ENCODE measurements around the gene EDEM2. TPM values are rescaled to one million over a fixed set of nuclear protein-coding genes. Genes with fewer than 3 reads are reported as not detected.
A peak's percentile ranks its signal among the peaks of the same experiment; 100 is the strongest.

The EDEM2 gene
- total and polyA plus RNA-seq, 2 of the 4 experiments (the other 2 are of a cell fraction), result 19.0 to 27.4 TPM

DNA sequence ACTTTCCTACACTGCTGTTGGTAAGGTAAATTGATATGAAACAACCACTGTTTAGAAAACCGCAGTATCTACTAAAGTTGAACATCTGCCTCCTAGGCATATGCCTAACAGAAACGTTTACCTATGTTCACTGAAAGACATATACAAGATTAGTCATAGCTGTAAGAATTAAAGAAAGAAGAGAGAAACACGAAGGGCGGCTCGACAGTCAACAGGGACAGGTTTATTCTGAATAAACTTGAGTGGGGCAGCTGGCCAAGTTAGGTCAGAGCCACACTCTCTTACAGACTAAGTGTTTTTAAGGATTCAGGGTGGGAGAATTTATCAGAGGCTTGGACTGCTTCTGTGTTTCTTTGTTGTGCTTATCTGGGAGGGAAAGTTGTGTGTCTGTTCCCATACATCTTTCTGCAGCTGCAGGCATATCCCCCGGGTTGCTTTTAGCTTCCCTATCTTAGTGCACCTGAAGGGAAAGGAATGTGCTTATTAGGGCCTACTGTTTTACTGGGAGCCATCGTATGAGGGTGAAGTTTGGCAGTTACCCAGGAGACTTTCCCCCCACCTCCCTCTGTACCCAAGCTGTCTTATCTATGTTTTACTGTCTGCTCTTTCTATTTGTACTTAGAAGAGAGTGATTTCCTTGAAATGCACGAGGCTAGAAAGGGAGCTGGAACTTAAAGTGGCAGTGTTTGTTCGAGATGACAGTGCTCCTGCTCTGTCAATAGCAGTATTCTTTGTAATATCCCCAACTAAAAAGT is 45.2 kb upstream of the EDEM2 start:
- Histone ChIP-seq H3K9ac (ENCODE audit: low read depth, low read length) (no peak overlapping the region), H3K18ac (ENCODE audit: low read depth, low read length) (peak overlapping the region; percentile 43; the same call in 1 of the 2 replicates), H2BK120ac (ENCODE audit: low read depth, low read length) (no peak overlapping the region), H4K5ac (ENCODE audit: low read depth, low read length) (no peak overlapping the region), H3K27ac (ENCODE audit: insufficient read depth, low read length) (no peak overlapping the region), H2BK15ac (ENCODE audit: low read depth, low read length) (no peak overlapping the region), H3K9me1 (ENCODE audit: insufficient read depth, low read length) (peaks cover 3% of the 10 kb centered on the region; the same call in 1 of the 2 replicates), H3K36me3 (ENCODE audit: control insufficient read depth, insufficient read depth, low read length) (no peaks in the 10 kb centered on the region), H3K9me3 (ENCODE audit: control insufficient read depth, insufficient read depth, low read length) (peaks cover 5% of the 10 kb centered on the region), H2AFZ (replicated peaks; ENCODE audit: low read length, poor library complexity) (no peak overlapping the region), H4K20me1 (ENCODE audit: insufficient read depth, low read length) (no peaks in the 10 kb centered on the region), H2AK9ac (replicated peaks; ENCODE audit: low read depth, low read length, poor library complexity) (no peak overlapping the region), H3K56ac (ENCODE audit: extremely low read depth, insufficient read depth, low read length) (no peak overlapping the region), H3K79me1 (ENCODE audit: low read depth in 1 of 2, low read length in 2 of 2) (no peaks in the 10 kb centered on the region), H2AK5ac (ENCODE audit: low read depth, low read length) (0 out of 2 replicates have a peak overlapping the region, but pooled peaks have one; percentile 16), H2BK20ac (ENCODE audit: low read depth, low read length) (no peak overlapping the region), H3K4me2 (ENCODE audit: low read depth, low read length) (peak overlapping the region; percentile 26), H3K23ac (ENCODE audit: low read depth, low read length) (no peak overlapping the region), H3K27me3 (ENCODE audit: control insufficient read depth, insufficient read depth, low read length) (no peaks in the 10 kb centered on the region), H3K4ac (ENCODE audit: low read depth, low read length) (no peak overlapping the region), H3K14ac (replicated peaks; ENCODE audit: low read depth, low read length) (no peak overlapping the region), H3K4me3 (ENCODE audit: insufficient read depth, low read depth, low read length) (no peak overlapping the region), H4K8ac (ENCODE audit: low read depth in 2 of 2, low read length in 2 of 2) (no peak overlapping the region), H4K91ac (ENCODE audit: insufficient read depth, low read depth, low read length) (no peak overlapping the region), H2BK5ac (ENCODE audit: low read depth, low read length, poor library complexity, severe bottlenecking) (no peak overlapping the region), H3K4me1 (ENCODE audit: control insufficient read depth, insufficient read depth, low read length) (peaks cover 12% of the 10 kb centered on the region)
- dilution Hi-C loops (cut with HindIII; ENCODE audit: low sequenced_read_pairs, unreplicated experiment) (no loop called here), intact Hi-C loops (cut with micrococcal nuclease) (no loop called here), in situ Hi-C loops (cut with MboI; ENCODE audit: low sequenced_read_pairs) (no loop called here)
- ChIA-PET CTCF (interaction anchor here (0.6 to 1.5 kb wide), 2 partner anchors 96 to 115 kb away, joined by 3 to 6 read pairs; no protein-coding TSS in a partner anchor), POLR2A (ENCODE audit: unreplicated experiment) (interaction anchor here (0.6 kb wide), 1 partner anchor 371 kb away, joined by 8 read pairs; no protein-coding TSS in a partner anchor)
- DNase-seq (peak; percentile 41), ATAC-seq (ENCODE audit: low read depth) (peak; percentile 22)
- no TSS peak for BruUV-seq (replicated peaks)
- no CpG with 5 or more reads among the region's 9 CpGs for WGBS, 2 experiments (ENCODE audit: extremely low coverage in 2 of 2, insufficient read length in 1 of 2)
- TF ChIP-seq CEBPB (IDR thresholded peaks at IDR 0.05; ENCODE audit: low read depth, low read length) (no peak), BHLHE40 (IDR thresholded peaks at IDR 0.05; ENCODE audit: low read depth, low read length) (no peak), CHD1 (IDR thresholded peaks at IDR 0.05; ENCODE audit: low read depth, low read length) (no peak), RAD21 (IDR thresholded peaks at IDR 0.05; ENCODE audit: low read length) (no peak), RFX5 (IDR thresholded peaks at IDR 0.05; ENCODE audit: low read depth, low read length) (no peak), MAZ (IDR thresholded peaks at IDR 0.05; ENCODE audit: borderline replicate concordance, low read depth, low read length) (no peak), ELK1 (IDR thresholded peaks at IDR 0.05; ENCODE audit: borderline replicate concordance, low read depth, low read length) (no peak), POLR2A (IDR thresholded peaks at IDR 0.05; ENCODE audit: low read depth, low read length) (no peak), MAFK (IDR thresholded peaks at IDR 0.05; ENCODE audit: low read depth, low read length) (no peak), FOS (IDR thresholded peaks at IDR 0.05; ENCODE audit: low read depth, low read length) (no peak), SMC3 (IDR thresholded peaks at IDR 0.05; ENCODE audit: low read depth, low read length) (no peak), NFE2L2 (IDR thresholded peaks at IDR 0.05; ENCODE audit: low read depth, low read length) (no peak), RCOR1 (IDR thresholded peaks at IDR 0.05; ENCODE audit: insufficient replicate concordance, low read length) (no peak)
- TF ChIP-seq, protein P1, sequence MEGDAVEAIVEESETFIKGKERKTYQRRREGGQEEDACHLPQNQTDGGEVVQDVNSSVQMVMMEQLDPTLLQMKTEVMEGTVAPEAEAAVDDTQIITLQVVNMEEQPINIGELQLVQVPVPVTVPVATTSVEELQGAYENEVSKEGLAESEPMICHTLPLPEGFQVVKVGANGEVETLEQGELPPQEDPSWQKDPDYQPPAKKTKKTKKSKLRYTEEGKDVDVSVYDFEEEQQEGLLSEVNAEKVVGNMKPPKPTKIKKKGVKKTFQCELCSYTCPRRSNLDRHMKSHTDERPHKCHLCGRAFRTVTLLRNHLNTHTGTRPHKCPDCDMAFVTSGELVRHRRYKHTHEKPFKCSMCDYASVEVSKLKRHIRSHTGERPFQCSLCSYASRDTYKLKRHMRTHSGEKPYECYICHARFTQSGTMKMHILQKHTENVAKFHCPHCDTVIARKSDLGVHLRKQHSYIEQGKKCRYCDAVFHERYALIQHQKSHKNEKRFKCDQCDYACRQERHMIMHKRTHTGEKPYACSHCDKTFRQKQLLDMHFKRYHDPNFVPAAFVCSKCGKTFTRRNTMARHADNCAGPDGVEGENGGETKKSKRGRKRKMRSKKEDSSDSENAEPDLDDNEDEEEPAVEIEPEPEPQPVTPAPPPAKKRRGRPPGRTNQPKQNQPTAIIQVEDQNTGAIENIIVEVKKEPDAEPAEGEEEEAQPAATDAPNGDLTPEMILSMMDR (conservative IDR thresholded peaks at IDR 0.05; ENCODE audit: low read depth, low read length), result no peak
- TF ChIP-seq, protein P2, sequence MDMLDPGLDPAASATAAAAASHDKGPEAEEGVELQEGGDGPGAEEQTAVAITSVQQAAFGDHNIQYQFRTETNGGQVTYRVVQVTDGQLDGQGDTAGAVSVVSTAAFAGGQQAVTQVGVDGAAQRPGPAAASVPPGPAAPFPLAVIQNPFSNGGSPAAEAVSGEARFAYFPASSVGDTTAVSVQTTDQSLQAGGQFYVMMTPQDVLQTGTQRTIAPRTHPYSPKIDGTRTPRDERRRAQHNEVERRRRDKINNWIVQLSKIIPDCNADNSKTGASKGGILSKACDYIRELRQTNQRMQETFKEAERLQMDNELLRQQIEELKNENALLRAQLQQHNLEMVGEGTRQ (IDR thresholded peaks at IDR 0.05; ENCODE audit: low read depth, low read length), result no peak

All from IMR-90 (cell line).